ENCODE data around the gene FERMT1. TPM values are rescaled to one million over a fixed set of nuclear protein-coding genes. Genes with fewer than 3 reads are reported as not detected.
A peak's percentile ranks its signal among the peaks of the same experiment; 100 is the strongest.

Gene FERMT1
- total RNA-seq, 4 donors from 2014 or later, result 23.2 to 31.9 (median 29.7) TPM

GRCh38 chr20:6148073-6148472 is 25.2 kb upstream of the FERMT1 start:
- Histone ChIP-seq H3K9me3 (no peaks in the 10 kb centered on the region), H3K27me3 (no peaks in the 10 kb centered on the region), H3K27ac (no peak overlapping the region), H3K4me3 (no peak overlapping the region), H3K36me3 (no peaks in the 10 kb centered on the region), H3K4me1 (no peaks in the 10 kb centered on the region)
- DNase-seq, result no peak
- WGBS, 2 donors (ENCODE audit: low coverage in 1 of 2), result 81 to 88% methylated on average over 4 to 7 of the region's 7 CpGs
- in situ Hi-C loops (cut with MboI; ENCODE audit: low pct_ligation_motif_present in 1 of 4, low pct_unique_long_range_greater_than_20kb in 1 of 4, low sequenced_read_pairs in 3 of 4), result loop anchor here in 2 of 4 donors (10.0 to 25.0 kb wide), 2 partner anchors 439 to 1137 kb away; no protein-coding TSS in a partner anchor
- intact Hi-C loops (cut with DNase I; ENCODE audit: low total_unique reads), result no loop called here
- TF ChIP-seq POLR2AphosphoS5 (IDR thresholded peaks at IDR 0.05), result no peak
- TF ChIP-seq POLR2A (IDR thresholded peaks at IDR 0.05), result no peak
- TF ChIP-seq, protein P1, sequence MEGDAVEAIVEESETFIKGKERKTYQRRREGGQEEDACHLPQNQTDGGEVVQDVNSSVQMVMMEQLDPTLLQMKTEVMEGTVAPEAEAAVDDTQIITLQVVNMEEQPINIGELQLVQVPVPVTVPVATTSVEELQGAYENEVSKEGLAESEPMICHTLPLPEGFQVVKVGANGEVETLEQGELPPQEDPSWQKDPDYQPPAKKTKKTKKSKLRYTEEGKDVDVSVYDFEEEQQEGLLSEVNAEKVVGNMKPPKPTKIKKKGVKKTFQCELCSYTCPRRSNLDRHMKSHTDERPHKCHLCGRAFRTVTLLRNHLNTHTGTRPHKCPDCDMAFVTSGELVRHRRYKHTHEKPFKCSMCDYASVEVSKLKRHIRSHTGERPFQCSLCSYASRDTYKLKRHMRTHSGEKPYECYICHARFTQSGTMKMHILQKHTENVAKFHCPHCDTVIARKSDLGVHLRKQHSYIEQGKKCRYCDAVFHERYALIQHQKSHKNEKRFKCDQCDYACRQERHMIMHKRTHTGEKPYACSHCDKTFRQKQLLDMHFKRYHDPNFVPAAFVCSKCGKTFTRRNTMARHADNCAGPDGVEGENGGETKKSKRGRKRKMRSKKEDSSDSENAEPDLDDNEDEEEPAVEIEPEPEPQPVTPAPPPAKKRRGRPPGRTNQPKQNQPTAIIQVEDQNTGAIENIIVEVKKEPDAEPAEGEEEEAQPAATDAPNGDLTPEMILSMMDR (IDR thresholded peaks at IDR 0.05), result no peak
- TF ChIP-seq EP300 (IDR thresholded peaks at IDR 0.05; ENCODE audit: low read depth), result no peak

DNA sequence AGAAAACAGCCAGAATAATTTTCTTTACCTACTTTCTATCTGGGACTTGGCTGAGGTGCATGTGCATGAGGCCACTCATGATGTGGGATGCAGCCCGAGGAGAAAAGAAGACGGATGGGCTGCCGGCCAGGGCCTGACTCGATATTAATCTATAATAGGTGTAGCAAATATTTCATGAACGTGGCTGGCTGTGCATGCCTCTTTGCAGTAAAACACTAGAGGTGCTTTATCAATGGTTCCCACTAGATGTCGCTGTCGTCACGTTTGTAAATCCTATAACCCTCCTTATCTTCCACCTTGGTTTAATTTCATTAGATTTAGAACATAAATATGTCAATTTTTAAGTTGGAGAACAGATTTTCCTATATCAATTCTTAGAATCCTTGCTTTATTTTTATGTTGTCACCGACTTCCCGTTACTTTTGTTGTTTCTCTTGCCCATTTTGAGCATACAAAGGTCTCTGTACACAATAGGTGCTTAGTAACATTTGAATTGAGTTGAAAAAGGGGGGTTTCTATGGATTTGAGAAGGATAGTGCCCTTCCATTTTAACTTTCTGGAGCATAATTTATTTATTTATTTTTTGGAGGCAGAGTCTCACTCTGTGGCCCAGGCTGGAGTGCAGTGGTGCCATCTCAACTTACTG is 19.6 kb upstream of the FERMT1 start:
- Histone ChIP-seq H3K27me3 (no peaks in the 10 kb centered on the region), H3K27ac (no peak overlapping the region), H3K36me3 (no peaks in the 10 kb centered on the region), H3K4me3 (no peak overlapping the region), H3K9me3 (no peaks in the 10 kb centered on the region), H3K4me1 (no peaks in the 10 kb centered on the region)
- in situ Hi-C loops (cut with MboI; ENCODE audit: low pct_ligation_motif_present in 1 of 4, low pct_unique_long_range_greater_than_20kb in 1 of 4, low sequenced_read_pairs in 3 of 4), result loop anchor here in 2 of 4 donors (10.0 to 25.0 kb wide), 2 partner anchors 445 to 1142 kb away; no protein-coding TSS in a partner anchor
- 3 to 5% methylated on average over 4 to 10 of the region's 10 CpGs for WGBS, 2 donors (ENCODE audit: low coverage in 1 of 2)
- DNase-seq, result peak; percentile 52
- TF ChIP-seq, protein P1 (IDR thresholded peaks at IDR 0.05), result peak; percentile 70 to 88 (median 83)
- TF ChIP-seq POLR2AphosphoS5 (IDR thresholded peaks at IDR 0.05), result no peak
- TF ChIP-seq EP300 (IDR thresholded peaks at IDR 0.05; ENCODE audit: low read depth), result no peak
- TF ChIP-seq POLR2A (IDR thresholded peaks at IDR 0.05), result no peak
- intact Hi-C loops (cut with DNase I; ENCODE audit: low total_unique reads), result loop anchor here (5.0 kb wide), 1 partner anchor 250 kb away; no protein-coding TSS in a partner anchor

GRCh38 chr20:6140947-6141346 is 18.1 kb upstream of the FERMT1 start:
- no peaks in the 10 kb centered on the region for H3K36me3 ChIP-seq
- no peaks in the 10 kb centered on the region for H3K27me3 ChIP-seq
- TF ChIP-seq EP300 (IDR thresholded peaks at IDR 0.05; ENCODE audit: low read depth) (no peak), POLR2AphosphoS5 (IDR thresholded peaks at IDR 0.05) (no peak), POLR2A (IDR thresholded peaks at IDR 0.05) (no peak)
- TF ChIP-seq, protein P1 (IDR thresholded peaks at IDR 0.05), result no peak
- H3K27ac ChIP-seq, result no peak overlapping the region
- 87% methylated on average over 3 of the region's 3 CpGs; no CpG with 5 or more reads in 1 of the 2 donors for WGBS, 2 donors (ENCODE audit: low coverage in 1 of 2)
- H3K9me3 ChIP-seq, result no peaks in the 10 kb centered on the region
- intact Hi-C loops (cut with DNase I; ENCODE audit: low total_unique reads) (loop anchor here (5.0 kb wide), 1 partner anchor 251 kb away; no protein-coding TSS in a partner anchor), in situ Hi-C loops (cut with MboI; ENCODE audit: low pct_ligation_motif_present in 1 of 4, low pct_unique_long_range_greater_than_20kb in 1 of 4, low sequenced_read_pairs in 3 of 4) (loop anchor here in 2 of 4 donors (10.0 to 25.0 kb wide), 2 partner anchors 446 to 1144 kb away; no protein-coding TSS in a partner anchor)
- no peak for DNase-seq
- H3K4me3 ChIP-seq, result no peak overlapping the region
- H3K4me1 ChIP-seq, result no peaks in the 10 kb centered on the region

- DNase-seq, result no peak
- in situ Hi-C loops (cut with MboI; ENCODE audit: low pct_ligation_motif_present in 1 of 4, low pct_unique_long_range_greater_than_20kb in 1 of 4, low sequenced_read_pairs in 3 of 4), result loop anchor here in 1 of 4 donors (25.0 kb wide), 1 partner anchor 452 kb away; no protein-coding TSS in a partner anchor
- Histone ChIP-seq H3K4me3 (no peak overlapping the region), H3K4me1 (no peaks in the 10 kb centered on the region), H3K9me3 (no peaks in the 10 kb centered on the region), H3K36me3 (no peaks in the 10 kb centered on the region), H3K27me3 (no peaks in the 10 kb centered on the region), H3K27ac (no peak overlapping the region)
- intact Hi-C loops (cut with DNase I; ENCODE audit: low total_unique reads), result no loop called here
- 73 to 81% methylated on average over 5 to 8 of the region's 8 CpGs for WGBS, 2 donors (ENCODE audit: low coverage in 1 of 2)
- TF ChIP-seq POLR2A (IDR thresholded peaks at IDR 0.05), result no peak
- TF ChIP-seq, protein P1 (IDR thresholded peaks at IDR 0.05), result no peak
- no peak for TF ChIP-seq POLR2AphosphoS5 (IDR thresholded peaks at IDR 0.05)
- TF ChIP-seq EP300 (IDR thresholded peaks at IDR 0.05; ENCODE audit: low read depth), result no peak
Measured at GRCh38 chr20:6135347-6135746, 12.5 kb upstream of the FERMT1 start.

All from transverse colon (tissue), 4 donors.